ENCODE measurements around the gene KLC4. TPM values are rescaled to one million over a fixed set of nuclear protein-coding genes. Genes with fewer than 3 reads are reported as not detected.
A peak's percentile ranks its signal among the peaks of the same experiment; 100 is the strongest.

KLC4 gene
- polyA plus RNA-seq, 1 experiment, result 16.8 TPM

DNA sequence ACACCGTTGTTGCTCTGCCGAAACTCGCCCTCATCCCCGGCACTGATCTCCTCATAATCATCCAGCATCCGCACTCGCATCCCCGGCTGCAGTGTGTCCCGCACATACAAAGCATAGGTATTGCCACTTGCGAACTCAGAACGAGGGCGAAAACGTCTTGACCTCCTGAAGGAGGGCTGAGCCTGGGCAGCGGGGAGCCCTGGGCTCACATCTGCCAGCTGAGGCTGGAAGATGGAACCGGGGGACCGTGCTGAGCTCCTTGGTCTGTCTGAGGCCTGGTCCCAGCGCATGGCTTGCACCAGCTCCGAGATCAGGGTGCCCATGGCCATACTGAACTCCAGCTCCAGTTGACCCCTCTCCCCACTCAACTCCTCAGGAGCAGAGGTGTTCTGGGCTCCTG is 8.4 kb upstream of the KLC4 start:
- CTCF ChIA-PET, result no interaction called here

DNA sequence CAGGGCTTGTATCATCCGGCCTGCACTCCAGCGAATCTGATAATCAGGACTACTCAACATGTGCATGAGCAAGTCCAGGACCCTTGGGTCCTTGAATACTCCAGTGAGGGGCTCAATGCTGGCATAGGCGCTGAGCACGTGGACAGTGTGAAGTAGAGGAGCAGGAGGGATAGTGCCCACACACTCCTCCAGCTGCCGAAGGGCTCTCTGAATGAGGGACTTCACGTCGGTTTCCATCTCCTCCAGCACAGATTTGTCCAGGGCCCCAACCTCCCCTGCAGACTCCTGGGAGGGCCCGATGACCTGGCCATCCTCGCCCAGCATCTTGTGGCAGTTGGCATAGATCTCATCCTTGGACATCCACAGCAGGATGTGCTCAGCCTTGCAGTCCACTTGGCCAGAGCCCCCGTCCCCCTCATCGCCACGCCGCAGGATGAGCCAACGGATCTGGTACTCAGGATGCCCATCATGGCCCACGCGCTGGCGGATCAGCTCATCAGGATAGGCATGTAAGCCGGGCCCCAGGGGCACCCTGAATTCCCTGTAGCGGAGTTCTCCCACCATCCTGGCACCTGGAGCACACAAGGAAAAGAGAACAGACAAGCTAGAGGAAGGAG is 7.1 kb upstream of the KLC4 start:
- peaks cover 16% of the 10 kb centered on the region for H3K36me3 ChIP-seq (ENCODE audit: control insufficient read depth, insufficient read depth, low read length)
- peak overlapping the region; percentile 78 for H3K4me3 ChIP-seq (ENCODE audit: low read depth, low read length)
- DNase-seq (ENCODE audit: low read depth), result no peak
- ChIA-PET POLR2A (no interaction called here), CTCF (interaction anchor here (3.1 kb wide), 1 partner anchor 91 kb away, joined by 12 read pairs; no protein-coding TSS in a partner anchor)
- H3K27me3 ChIP-seq (ENCODE audit: control insufficient read depth, insufficient read depth, low read length), result no peaks in the 10 kb centered on the region
- TF ChIP-seq, protein P1, sequence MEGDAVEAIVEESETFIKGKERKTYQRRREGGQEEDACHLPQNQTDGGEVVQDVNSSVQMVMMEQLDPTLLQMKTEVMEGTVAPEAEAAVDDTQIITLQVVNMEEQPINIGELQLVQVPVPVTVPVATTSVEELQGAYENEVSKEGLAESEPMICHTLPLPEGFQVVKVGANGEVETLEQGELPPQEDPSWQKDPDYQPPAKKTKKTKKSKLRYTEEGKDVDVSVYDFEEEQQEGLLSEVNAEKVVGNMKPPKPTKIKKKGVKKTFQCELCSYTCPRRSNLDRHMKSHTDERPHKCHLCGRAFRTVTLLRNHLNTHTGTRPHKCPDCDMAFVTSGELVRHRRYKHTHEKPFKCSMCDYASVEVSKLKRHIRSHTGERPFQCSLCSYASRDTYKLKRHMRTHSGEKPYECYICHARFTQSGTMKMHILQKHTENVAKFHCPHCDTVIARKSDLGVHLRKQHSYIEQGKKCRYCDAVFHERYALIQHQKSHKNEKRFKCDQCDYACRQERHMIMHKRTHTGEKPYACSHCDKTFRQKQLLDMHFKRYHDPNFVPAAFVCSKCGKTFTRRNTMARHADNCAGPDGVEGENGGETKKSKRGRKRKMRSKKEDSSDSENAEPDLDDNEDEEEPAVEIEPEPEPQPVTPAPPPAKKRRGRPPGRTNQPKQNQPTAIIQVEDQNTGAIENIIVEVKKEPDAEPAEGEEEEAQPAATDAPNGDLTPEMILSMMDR (IDR thresholded peaks at IDR 0.05; ENCODE audit: insufficient read depth, low read depth, low read length), result no peak

More for the DNA sequence above, 8.4 kb upstream of the KLC4 start:
- POLR2A ChIA-PET, result no interaction called here
- Histone ChIP-seq H3K4me3 (ENCODE audit: low read depth, low read length) (no peak overlapping the region), H3K27me3 (ENCODE audit: control insufficient read depth, insufficient read depth, low read length) (no peaks in the 10 kb centered on the region), H3K36me3 (ENCODE audit: control insufficient read depth, insufficient read depth, low read length) (peaks cover 28% of the 10 kb centered on the region)
- TF ChIP-seq, protein P1 (IDR thresholded peaks at IDR 0.05; ENCODE audit: insufficient read depth, low read depth, low read length), result no peak
- DNase-seq (ENCODE audit: low read depth), result no peak

DNA sequence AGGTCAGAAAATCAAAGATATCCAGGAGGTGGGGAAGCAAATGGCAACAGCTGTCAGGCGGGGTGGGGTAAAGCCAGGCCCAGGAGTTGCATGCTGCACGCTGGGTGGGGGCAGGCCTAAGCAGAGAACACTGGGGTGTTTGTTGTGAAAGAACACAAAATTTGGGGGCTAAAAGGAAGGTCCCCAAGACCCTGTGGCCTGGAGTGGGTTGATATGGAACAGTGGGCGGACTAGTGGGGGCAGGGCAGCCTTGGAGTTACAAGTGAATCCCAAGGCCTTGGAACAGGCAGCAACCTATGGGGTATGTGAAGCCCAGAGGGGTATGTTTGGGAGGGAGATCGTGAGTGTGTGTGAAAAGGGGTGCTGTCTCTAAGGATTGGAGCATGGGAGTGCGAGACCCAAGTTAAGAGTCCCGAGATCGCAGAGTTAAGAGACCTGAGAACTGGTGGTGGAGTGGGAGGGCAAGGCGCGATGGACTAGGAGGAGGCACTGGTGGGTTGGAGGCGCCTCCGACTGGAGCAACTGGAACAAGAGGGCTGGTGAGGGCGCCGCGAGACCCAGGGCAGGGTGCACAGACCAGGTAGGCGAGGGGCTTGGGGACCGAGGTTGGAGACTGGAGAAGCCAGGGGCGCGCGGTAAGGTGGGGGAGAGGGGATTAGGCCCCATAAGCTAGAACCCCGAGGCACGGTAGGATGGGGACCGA is 6.4 kb upstream of the KLC4 start:
- peak overlapping the region; percentile 78 for H3K4me3 ChIP-seq (ENCODE audit: low read depth, low read length)

DNA sequence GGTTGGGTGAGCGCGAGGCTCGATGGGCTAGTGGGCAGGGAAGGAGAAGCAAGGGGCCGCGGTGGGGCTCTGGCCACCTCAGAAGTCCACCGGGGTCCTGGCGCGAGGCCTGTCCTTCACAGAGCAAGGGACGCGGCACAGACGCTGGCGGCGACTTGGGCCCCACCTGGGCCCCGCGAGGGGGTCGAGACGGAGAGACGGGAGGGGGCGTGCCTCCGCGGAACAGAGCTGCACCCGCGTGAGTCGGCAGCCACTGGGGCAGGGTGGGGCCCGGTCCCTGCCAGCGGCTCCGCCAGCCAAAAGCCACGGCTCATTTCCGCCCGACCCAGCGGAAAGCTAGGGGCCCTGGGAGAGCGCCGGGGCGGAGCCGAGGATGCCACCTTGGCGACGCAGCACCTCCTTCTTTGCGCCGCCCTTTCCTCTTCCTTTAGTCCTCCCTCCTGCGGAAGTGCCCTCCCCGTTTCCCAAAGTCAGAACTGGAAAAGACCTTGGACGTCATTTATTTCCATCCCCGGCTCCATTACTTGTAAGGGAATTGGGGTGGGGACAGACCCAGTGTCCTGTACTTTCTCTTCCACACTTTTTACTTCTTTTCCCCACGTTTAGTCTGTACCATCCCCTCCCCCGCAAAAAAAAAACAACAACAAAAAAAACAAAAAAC is 5.8 kb upstream of the KLC4 start, which contains the start of gene CUL7:
Gene CUL7 (minus strand): TSS at position 307 of the 661 bp plus-strand sequence. CDS start 1,063 bp downstream, outside the sequence.
- ChIA-PET CTCF (interaction anchor here (1.9 to 3.1 kb wide), 2 partner anchors 40 to 90 kb away, joined by 5 to 12 read pairs; partner anchors contain the start of genes KLHDC3 and MEA1), POLR2A (interaction anchor here (0.5 to 1.0 kb wide), 6 partner anchors 9 to 124 kb away, joined by 3 to 18 read pairs (median 4); partner anchors contain the start of genes CNPY3, KLHDC3 and PPP2R5D)
- H3K4me3 ChIP-seq (ENCODE audit: low read depth, low read length), result peak within 1 kb of the TSS; percentile 78
- no peaks in the 10 kb centered on the region for H3K27me3 ChIP-seq (ENCODE audit: control insufficient read depth, insufficient read depth, low read length)
- peaks cover 11% of the 10 kb centered on the region for H3K36me3 ChIP-seq (ENCODE audit: control insufficient read depth, insufficient read depth, low read length)
- TF ChIP-seq, protein P1 (IDR thresholded peaks at IDR 0.05; ENCODE audit: insufficient read depth, low read depth, low read length), result no peak
- DNase-seq (ENCODE audit: low read depth), result peak; percentile 75

More for the DNA sequence above, 6.4 kb upstream of the KLC4 start:
- TF ChIP-seq, protein P1 (IDR thresholded peaks at IDR 0.05; ENCODE audit: insufficient read depth, low read depth, low read length), result no peak
- no peak for DNase-seq (ENCODE audit: low read depth)
- peaks cover 14% of the 10 kb centered on the region for H3K36me3 ChIP-seq (ENCODE audit: control insufficient read depth, insufficient read depth, low read length)
- POLR2A ChIA-PET, result interaction anchor here (0.6 to 1.0 kb wide), 3 partner anchors 39 to 124 kb away, joined by 3 to 5 read pairs (median 4); partner anchors contain the start of genes CNPY3, KLHDC3 and PPP2R5D
- no peaks in the 10 kb centered on the region for H3K27me3 ChIP-seq (ENCODE audit: control insufficient read depth, insufficient read depth, low read length)
- CTCF ChIA-PET, result interaction anchor here (1.9 to 3.1 kb wide), 2 partner anchors 39 to 90 kb away, joined by 5 to 12 read pairs; partner anchors contain the start of genes KLHDC3 and MEA1

All from BJ (cell line).